CD4-positive, alpha-beta T cell treated with Interleukin-17A for 1 hour (primary cell): Measurements from ENCODE around the gene CROCC2.

Experiments used
- DNase-seq: peaks from one replicate; pipeline ENCODE4 v3.0.0-alpha.2; 2020

Gene CROCC2

GRCh38 chr2:240991378-240992263 is 85.5 kb downstream of the CROCC2 start:
- no peak for DNase-seq

GRCh38 chr2:240992572-240993291 is 86.6 kb downstream of the CROCC2 start:
- DNase-seq, result no peak

DNA sequence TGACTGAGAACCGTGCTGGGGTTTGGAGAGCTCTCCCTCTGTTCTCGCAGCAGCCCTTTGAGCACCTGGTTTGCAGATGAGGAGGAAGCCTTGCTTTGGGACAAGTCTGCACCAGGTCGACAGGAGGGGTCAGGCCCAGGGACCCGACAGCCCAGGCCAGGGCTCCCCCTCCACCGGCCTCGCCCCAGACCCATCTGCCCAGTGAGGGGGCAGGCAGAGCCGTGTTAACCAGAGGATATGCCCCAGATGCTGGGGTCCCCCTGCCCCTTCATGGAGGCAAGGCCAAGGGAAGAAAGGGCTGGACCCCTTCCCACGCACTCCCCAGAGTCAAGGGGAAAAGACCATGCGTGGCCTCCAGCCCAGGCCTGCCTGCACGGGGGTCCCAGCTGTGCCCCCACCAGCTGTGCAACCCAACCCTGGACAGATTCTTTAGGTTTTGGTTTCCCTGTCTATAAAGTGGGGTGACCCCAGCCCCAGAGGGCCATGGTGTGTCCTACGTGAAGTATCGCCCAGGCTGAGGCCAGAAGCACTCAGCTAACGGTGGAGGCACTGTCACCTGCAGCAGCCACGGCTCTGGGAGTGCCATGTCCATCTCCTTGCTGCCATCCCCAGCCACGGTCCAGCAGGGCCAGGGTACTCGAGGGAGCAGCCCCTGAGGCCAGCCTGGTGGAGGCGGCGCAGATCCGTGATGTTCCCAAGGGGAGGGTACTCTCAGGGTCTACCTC is 87.5 kb downstream of the CROCC2 start:
- DNase-seq, result no peak

DNA sequence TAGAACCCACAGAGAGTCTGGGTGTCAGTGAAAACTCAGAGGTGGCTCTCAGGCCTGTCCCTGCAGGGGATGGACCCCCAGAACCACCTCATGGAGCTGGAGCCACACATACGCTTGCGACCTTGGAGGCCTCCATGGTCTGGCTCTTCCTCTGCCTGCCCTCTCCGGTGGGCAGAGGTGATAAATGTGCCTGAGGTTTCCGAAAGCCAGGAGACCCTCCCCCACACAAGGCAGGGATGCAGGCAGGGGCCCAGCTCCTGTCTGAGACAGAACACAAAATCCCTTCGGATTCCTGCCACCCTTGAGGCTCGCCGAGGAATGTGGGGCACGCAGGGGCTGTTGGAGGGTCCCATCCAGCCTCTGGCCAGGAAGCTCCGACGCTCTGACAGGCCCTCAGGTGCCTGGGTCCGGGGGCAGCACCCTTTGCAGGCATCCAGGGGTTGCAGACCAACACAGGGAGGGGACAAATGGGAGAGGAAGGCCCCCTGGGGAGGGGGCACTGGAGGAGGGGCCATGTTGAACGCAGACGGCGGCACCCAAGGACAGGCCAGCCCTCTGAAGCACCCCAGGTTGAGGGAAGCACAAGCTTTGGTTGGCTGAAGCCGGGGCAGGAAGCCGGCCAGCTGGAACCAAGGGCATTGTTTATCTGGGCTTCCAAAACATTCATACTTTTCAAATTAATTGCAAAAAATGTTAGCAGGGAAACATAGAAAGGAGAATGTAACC is 88.2 kb downstream of the CROCC2 start:
- no peak for DNase-seq

DNA sequence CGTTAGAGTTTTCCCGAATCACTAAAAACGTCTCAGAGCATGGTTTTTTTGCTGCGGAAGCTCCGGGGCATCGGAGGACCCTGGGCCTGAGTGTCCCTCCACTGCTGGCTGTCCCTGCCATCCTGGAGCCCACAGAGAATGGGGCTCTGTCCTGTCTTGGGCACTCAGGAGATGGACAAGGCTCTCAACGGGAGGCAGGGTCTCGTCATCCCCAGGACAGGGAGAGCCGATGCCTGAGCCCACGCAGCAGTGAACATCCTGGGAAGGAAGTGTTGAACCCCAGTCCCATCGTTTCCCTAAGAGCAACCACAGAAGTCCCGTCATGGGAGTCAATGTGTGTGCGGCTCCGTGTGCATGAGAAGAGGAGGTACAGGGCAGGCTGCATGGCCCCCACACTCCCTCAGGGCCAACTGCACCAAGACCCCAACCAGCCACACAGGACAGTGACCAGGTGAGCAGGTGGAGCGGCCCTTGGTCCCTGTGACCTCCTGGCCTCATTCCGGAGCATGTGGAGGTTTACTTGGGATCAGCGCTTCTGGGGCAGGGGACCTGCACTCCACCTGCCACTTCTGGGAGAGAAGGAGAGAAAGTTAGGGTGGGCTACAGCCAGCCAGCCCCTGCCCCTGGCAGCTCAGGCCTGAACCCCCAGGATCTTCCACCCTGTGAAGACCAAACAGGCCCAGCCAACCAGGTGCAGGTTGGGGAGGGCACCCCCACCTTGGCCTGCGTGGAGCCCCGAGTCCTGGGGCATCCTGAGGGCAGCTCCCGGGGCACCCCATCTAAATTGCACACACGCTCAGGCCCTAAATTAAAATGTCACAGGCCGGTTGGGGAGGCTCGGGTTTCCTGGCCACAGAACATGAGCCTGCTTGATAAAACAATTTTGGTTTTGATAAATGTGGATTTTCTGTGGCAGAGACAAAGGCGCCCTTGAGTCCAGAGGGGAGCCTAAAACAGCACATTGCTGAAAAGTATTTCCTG is 89.2 kb downstream of the CROCC2 start:
- DNase-seq, result no peak

DNA sequence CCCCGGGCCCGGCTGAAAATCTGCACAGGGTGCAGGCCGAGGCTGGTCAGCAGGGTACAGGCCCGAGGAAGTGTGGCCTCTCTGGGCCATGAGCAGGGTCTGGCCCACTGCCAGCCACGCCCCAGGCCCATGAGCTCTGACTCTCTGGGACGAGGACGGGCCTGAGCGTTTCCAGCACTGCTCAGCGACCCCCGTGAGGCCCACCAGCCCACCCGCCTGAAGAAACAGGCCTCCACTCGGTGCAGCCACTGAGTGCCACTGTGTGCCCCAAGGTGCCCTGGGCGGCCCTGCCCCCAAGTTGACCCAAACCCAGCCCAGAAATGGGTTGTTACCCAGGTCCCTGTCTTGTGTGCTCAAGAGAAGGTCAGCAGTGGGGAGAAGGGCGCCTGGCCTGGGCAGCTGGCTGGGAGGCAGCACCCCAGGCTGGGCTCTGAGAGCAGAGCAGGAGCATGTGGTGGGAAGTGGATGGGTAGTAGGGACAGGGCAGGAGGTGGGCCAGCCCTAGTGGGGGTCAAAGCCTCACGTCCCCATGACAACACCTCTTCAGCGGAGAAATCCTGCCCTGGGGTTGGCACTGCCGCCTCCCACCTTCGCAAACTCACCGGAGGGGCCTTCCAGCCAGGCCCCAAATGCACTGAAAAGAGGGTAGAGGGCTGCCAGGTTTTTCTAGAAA is 90.2 kb downstream of the CROCC2 start:
- DNase-seq, result no peak

DNA sequence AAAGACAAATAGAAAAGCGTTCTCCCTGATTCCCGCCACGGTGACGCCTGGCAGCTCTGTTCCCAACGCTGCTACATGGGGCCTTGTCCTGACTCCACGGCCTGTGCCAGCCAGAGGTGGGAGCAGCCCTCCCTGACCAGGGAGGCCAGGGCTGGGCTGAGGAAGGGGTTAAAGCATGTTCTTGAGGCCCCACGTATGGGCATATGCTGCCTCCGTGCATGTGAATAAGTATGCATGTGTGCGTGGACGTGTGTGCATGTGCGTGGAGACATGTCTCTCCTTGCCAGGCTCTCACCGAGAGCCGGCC is 90.7 kb downstream of the CROCC2 start:
- DNase-seq, result no peak

- DNase-seq, result peak; percentile 8
Observed at GRCh38 chr2:240997141-240997855, 91.2 kb downstream of the CROCC2 start.

DNA sequence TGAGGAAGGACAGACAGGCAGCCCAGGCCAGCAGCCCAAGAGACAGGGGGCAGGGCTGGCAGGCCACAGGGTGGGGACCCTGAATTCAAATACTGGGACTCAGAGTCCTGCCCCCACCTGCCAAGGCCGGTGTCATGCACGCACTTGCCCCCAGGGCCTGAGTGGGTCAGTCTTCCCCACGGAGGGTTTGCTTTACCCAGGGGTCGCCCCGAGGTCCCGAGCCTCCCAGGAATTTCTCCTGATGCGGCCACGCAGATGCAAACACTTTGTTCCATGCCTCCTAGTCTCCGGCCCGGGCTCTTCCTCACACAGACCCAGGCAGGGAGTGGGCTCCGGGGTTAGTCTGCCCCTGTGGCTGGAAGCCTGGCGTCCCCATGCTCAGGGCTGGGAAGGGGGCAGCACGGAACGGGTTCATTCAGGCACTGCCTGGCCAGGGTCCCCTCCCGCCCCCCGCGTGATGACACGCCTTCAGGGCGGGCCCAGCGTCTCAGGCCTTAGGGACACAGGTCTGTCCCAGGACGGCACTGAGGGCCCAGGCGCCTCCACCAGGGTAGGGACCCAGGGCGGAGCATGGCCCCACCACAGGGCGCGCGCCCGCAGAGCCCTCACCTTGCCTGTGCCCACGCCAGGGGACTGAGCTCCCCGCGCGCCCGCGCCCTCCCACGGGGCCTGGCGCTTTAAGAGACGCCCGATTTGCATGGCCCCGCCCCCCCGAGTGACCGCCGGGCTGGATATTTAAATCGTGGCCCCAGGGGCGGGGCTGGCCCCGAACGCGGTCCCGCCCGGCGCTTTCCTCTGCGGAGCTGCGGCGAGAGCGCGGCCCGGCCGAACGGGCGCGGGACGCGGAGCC is 91.9 kb downstream of the CROCC2 start, which contains the start of gene SNED1:
Gene SNED1 (plus strand): TSS at position 763 of the 850 bp plus-strand sequence. CDS start 220 bp downstream, outside the sequence.
- peak; percentile 47 for DNase-seq

GRCh38 chr2:240998706-240998994 is 92.5 kb downstream of the CROCC2 start:
- no peak for DNase-seq

DNA sequence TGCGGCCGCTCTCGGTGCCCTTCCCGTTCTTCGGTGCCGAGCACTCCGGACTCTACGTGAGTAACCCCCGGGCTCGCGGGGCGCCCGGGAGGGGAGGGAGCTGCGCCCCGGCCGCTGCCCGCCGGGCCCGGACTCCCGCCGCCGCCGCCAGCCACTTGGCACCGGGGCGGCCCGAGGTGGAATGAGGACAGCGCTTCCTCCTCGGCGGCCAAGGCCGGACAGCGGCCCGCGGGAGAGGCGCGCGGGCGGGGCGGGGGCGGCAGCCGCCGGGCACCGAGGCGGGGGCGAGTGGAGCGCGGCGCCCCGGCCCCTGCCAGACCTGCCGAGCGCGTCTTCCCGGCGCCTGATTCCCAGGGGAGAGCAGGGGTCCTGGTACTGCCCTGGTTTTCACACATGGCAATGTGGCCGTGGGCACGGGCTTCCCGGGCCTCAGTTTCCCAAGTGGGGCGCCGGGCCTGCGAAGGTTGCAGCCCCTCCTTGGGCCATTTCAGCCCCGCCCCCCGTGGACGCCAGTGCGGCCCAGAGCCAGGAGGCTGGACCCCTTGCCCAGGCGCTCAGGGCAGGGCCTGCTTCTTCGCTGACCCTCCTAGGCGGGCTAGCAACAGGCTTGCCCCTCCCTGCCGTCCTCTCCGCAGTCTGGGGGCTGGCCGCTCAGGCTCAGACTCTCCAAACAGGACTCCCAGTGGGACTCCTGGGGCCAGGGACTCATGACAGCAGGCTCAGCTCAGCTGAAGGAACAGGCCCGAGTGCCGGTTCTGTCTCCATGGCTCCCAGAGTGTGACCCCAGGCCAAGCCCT is 93.1 kb downstream of the CROCC2 start:
- DNase-seq, result no peak

GRCh38 chr2:240999873-241000541 is 93.9 kb downstream of the CROCC2 start:
- no peak for DNase-seq

GRCh38 chr2:241000831-241001321 is 94.7 kb downstream of the CROCC2 start:
- no peak for DNase-seq

- no peak for DNase-seq
Observed at GRCh38 chr2:241001413-241002274, 95.5 kb downstream of the CROCC2 start.

DNA sequence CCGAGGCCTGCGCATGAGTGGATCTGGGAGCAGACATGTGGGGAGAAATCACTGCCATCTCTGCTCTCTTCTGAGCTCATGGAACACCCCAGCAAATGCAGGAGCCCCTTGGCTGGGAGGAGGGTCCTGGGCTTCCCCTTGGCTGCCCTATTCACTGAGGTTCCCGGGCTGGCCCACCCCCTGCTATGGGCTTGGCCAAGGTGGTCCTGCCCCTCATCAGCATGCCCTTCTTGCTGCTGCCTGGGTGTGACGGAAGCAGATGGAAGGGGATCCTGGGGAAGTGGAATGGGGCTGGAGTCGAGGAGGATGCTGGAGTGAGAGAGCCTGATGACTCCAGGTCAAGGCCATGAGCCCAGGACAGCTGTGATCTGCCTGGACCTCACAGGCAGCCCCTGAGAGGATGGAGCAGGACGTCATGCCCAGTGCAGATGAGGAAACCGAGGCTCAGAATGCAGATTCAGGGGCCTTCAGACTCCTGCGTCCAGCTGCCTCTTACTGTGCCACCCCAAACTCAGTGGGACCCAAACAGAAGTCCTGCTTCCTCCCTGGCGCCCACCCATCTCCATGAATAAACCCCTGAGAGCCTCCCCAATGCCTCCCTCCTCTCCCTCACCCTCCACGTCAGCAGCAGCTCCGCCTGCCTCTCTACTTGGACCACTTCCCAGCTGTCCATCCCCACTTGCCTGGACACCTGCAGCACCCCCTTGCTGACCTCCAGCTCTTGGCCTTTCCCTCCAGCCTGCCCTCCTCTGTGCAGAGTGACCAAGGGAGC is 96.3 kb downstream of the CROCC2 start:
- no peak for DNase-seq

- no peak for DNase-seq
Observed at GRCh38 chr2:241003047-241003360, 96.9 kb downstream of the CROCC2 start.
